ENCODE data around the gene USB1.

DNA sequence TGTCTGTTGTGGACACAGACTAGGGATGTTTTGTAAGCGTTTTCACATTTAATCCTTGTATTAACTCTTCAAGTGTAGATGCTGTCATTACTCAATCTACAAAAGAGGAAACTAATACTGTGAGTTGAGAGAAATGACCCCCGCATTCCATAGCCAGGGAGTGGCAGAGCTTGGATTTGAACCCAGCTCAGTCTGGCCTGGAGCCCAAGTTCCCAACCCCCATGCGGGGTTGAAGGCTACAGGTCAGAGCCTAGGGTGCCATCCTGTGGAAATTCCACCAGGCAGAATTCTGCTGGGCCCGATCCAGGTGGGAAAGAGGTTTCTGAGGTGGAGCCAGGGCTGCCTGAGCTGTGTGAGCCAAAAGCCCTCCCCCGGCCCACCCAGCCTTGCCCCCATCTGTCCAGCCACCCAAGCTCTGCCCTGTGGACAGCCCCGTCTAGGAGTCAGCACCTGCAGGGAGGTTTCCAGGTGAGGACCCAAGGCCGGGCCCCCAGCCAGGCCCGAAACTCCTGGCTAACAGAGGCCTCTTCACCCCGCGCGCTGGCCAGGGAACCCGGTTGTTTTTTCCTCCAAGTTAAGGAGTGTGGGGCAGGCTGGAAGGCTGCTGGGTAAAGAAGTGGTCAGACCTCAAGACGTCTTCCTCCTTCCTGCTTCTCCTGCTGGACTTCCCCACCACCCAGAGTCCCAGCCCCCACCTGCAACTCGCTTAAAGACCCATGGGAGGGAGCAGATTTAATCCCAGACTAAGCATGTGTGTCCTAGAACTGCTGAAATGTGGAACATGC is 30.0 kb downstream of the USB1 start:
- TF ChIP-seq GATA3 (IDR thresholded peaks at IDR 0.05; ENCODE audit: low read depth, low read length): no peak
- no peak for TF ChIP-seq GATA2 (IDR thresholded peaks at IDR 0.05; ENCODE audit: low read depth, low read length)

Measured in SH-SY5Y (cell line).